GM19099 (cell line): ENCODE measurements around the gene SLC35G2.

Experiments used
- POLR2A ChIP-seq: IDR thresholded peaks from 3 replicates; pipeline ENCODE4 v1.6.1; 2011; ENCODE audit warnings: low read depth; ENCODE audit not compliant: insufficient read length; ENCODE audit errors: extremely low read depth

Gene SLC35G2

DNA sequence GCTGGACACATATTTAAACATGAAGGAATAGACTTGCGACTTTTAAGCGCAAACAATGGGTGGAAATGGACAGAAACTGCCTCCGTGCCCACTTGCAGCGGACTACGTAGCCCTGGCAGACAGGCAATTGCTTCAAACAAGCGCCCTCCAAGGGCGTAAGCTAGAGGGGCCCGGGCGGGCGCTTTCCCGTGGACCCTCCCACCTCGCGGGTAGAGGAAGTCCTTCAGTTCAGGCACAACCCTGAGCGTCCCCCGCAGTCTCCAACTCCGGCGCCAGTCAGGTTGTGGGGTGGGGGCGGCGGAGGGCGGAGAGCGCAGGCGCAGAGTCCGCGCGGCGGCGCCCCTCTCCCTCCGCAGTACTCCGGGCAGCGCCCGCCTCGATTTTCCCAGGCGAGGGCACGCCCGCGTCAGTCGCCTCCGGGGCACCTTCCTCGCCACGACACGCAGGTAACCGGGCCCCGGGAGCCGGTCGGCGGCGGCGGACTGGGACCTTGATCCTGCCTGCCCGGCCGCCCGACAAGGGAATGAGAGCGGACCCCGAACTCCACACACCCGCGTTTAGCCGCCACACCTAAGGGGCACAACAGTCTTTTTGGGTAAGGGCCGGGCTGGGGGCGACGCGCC is at the start of gene SLC35G2:
Gene SLC35G2 (plus strand): TSS at position 358 of the 623 bp plus-strand sequence. CDS start 35,335 bp downstream, outside the sequence.
- TF ChIP-seq POLR2A = no peak

DNA sequence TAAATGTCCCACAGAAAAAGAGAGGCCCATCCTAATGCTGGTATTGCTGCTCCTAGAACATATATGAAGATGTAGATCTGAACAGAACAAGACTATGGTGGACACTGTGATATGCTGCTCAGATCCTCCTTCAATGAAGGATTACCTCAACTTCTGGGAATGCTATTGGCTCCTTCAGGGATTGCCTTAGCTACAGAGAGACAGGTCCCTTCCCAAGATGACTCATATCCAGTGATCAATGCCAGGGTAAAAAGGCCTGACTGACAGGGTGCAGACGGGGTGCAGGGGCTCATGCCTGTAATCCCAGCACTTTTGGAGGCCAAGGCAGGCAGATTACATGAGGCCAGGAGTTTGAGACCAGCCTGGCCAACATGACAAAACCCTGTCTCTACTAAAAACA is 46.2 kb upstream of the SLC35G2 start:
- TF ChIP-seq POLR2A = no peak

DNA sequence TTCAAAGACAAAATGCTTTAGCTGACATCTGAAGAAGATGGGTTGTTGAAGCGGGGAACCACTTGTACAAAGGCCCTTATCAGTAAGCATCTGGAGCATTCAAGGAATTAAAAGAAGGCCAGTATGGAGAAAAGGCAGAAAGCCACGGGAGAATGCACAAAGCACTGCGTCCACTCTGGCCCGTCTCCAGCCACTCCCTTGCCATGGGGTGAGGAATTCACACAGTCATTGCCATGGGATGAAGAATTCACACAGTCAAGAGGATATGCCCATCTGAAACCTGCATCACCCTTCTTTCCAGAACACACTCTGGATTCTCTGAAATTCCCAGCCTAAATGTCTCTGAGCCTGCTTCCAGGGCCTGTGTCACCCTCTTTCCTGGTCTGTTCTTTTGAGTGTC is 40.1 kb upstream of the SLC35G2 start:
- no peak for TF ChIP-seq POLR2A

DNA sequence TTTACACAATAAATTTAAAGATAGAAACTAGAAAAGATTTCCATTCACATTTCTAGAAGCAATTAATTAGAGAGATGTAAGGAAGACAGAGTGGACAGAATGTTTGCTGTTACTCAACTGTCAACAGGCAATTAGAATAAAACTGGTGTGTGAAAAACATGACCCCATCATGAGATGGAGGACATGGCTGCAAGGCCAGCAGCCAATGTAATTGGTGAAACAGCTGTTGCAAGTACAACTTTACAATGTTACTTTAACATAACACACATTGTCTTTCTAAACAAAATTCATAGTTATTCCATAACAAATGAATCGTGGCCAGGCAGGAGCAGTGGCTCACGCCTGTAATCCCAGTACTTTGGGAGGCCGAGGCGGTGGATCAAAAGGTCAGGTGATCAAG is 38.2 kb upstream of the SLC35G2 start:
- TF ChIP-seq POLR2A = no peak

DNA sequence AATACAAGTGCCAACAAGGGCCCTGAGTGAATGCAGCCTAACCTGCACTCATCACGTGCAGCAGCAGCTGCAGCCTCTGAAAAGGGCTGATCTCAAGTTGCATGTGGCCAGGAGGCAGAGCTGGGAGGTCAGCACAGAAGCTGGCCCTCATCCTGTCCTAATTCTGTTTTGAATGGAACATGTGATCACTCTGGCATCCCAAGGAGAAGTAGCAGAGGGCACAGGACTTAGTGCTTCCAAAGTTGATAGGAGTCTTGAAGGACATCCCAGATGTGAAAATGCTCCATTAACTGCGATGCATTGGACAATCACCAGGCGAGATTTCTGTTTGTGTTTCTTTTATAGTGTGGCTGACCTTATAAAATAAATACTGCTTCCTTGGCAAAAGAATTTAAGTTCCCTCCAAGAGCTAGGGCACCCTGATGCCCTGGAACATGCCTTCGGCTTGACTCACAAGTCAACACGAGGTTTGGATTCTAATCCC is 35.2 kb upstream of the SLC35G2 start:
- no peak for TF ChIP-seq POLR2A

DNA sequence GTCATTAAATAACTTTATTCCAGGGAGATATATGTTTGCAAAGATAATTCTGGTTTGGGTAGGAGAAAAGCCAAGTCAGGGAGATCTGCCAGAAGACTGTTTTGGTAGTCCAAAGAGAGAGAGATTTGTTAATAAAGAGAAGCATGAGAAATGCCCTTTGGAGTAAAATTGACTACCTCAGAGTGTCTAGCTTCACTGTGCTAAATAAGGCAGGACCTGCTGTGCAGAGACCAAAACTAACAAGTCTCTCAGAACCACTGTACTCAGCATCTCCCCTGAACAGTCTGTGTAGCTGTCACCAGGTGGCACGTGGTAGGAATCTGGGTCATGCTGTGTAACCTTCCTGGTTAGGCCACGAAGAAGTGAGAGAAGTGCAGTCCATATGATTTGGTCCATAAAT is 31.6 kb upstream of the SLC35G2 start:
- TF ChIP-seq POLR2A = no peak

DNA sequence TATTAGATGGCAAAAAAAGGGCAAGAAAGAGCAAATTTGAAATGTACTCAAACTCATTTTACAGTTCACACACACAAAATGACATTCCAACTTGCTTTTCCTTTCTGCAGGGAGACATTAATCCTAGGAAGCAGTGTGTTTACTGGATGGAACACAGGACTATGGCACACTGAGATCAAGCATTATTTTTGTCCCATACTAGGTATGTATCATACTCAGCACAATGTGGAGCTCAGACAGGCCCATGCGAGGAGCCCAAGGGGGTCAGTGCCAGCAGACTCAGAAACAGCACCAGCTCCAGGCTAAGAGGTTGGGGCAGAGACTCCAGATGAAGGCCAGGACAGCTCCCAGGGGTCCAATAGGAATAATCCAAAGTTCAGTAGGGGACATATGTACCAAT is 30.8 kb upstream of the SLC35G2 start:
- TF ChIP-seq POLR2A = no peak

DNA sequence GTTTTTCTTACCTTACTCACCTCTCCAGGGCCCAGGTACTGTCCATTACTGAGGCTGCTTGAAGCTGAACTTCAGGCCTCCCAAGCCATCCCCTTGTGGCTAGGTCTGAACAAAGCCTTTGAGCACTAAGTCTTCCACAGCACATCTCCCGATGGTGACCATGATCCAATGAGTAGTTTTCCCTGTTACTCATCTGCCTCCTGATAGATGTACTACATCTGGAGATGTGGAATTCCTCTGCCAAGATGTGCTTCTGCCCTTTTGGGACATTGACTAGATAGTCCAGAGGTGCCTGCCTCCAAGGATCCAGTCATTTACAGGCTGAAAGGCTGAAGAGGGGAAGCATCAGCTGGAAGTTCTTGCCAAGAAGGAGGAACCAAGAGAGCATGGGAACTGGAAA is 28.9 kb upstream of the SLC35G2 start:
- no peak for TF ChIP-seq POLR2A

DNA sequence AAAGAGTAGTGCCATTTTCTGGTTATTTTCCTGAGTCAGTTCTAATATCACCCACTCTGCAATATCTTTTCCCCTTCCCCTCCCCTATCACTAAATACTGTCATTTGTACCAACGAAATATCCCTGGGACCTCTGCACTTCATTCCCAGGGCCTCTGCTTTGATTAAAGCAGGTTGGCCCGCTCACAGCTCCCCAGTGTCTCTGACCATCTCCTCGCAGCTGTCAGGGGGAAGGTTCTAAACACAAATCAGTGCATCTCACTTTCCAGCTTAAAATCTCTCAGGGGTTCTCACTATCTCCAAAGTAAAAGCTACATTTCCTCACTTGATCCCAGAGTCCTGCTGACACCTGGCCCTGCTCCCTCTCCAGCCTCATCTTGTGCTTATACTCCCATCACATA is 28.1 kb upstream of the SLC35G2 start:
- TF ChIP-seq POLR2A = no peak

DNA sequence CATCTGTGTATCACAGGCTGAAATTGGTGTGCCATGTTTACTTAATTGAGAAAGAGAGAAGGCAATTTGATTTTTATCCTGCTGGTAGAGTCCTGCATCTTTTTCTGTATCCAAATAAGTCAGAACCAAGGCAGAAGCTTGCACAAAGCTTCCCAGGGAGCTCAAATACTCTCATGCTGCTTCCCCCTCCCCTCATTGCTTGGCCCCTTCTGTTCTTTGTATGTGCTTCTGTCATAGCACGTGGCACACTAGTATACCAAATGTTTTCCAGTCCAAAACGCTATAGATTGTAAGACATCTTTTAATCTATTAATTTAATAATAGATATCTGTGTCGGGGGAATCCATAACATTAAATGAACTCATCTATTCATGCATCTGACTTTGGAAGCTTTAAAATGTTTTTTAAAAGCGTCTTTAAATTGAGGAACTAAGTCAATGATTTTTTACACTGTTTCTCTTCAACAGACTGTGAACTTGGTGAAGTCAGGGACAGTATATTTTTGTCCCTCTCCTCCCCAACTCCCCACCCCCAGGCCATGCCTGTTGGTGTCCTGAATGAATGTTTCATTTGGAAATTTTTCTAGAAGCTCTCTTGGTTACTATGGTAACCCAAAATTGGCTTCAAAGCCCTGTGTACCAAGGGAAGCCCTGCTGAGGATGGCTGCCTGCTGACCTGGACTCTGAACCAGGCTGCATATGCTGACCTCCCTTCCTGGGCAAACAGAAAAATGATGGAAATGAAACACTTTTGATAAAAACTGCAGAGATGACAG is 26.2 kb upstream of the SLC35G2 start:
- no peak for TF ChIP-seq POLR2A

DNA sequence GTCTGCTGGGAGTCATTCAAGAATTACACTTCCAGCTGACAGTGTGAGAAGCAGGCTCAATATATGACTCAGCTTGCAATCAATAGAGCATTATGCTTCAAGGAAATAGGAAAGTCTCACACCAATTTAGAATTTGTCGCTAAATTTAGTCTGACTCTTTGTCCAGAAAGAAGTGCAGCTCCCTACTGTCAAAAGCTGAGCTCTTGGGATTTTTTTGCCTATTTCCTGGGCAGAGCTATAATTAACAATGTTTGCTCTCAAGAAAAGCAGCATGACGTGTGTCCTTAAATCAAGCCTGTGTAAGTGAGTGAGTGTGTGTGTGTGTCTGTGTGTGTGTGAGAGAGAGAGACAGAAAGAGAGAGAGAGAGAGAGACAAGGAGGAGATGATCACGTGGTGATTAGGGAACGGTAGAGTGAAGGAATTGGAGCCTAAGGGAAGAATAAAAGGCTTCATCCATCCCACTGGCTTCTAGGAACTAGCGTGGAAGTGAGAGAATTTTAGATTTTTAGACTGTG is 16.4 kb upstream of the SLC35G2 start:
- no peak for TF ChIP-seq POLR2A

DNA sequence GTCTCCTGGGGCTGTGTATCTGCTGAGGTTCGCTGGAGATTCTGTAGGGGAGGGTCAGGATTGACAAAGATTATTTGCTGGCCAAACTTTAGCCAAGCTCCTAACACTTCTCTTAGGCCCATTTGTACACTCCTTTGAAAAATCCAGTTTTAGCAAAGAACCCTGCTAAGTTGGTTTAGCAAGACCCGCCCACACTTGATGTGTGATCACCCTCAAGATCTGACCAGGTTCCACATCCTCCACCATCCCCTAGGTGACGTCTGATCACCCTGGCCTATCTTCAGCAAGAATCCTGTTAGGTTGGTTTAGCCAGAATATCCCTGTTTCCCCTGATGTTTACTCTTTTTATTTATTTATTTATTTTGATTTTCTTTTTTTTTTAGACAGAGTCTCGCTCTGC is 14.8 kb upstream of the SLC35G2 start:
- no peak for TF ChIP-seq POLR2A

DNA sequence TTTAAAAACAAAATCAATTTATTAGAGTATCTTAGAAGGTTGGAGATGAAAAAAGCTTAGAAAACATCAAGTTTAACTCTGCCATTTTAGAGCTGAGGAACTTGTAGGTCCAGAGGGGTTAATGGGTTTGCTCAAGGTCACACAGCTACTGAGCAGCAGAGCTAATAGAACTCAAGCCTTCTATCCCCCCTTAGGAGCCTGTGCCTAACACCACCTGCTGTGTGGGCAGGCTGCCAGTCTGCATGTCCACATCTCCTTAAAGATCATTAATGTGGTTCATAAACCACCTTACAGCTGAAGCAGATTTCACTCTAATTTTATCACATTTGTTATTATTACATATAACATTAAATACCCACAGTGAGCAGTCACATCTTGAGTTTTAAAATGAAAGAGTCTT is 14.1 kb upstream of the SLC35G2 start:
- TF ChIP-seq POLR2A = no peak

DNA sequence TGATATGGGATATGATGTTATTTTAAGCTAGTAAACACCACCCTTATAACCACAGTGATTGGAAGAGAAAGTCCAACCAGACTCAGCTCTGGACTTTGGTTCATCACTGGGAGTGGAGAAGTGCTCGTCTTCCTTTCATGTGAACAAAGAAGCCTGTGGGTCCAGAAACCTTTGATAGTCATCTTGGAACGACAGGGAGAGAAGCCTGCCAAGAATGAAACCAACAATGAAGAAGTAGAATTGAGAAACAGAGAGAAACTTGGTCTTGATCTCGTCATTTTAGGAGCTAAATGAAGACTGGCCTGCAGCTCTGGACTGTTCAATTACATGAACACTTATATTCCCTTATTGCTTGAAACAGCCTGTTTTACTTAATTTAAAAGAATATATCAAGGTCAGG is 13.1 kb upstream of the SLC35G2 start:
- no peak for TF ChIP-seq POLR2A

DNA sequence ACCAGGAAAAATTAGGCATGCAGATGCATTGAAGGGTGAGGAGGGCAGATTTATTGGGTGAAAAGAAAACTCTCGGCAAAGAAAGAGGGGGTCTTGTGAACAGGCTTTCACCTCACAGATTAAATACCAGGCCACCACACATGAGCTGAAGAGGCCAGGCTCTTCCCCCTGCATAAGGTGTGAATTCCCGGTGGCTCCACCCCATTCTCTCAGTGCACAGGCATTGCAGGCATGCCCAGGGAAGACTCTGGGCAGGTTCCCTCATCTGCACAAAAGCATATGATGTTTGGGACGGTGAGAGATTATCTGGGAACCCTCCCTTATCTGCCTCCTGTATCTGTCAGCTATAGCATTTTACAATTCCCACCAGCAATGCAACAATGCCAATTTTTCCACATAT is 7.2 kb upstream of the SLC35G2 start:
- TF ChIP-seq POLR2A = no peak

DNA sequence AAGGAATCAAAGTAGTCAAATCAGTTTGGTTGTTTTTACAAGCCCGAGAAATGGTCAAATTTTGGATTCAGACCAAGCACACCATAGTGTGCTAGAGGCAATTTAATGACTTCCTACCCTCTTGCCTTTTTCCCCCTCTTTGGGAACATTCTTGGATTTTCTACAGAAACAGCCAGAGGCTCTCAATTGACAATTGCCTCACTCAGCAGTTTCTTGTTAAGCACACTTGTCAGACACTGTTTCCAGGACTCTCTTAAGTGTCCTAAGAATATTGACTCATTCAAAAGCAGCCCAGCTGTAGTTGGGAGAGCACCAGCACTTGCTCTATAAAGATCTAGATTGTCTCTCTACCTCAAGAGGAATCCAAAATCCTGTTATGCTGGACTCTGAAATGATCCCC is 1.5 kb upstream of the SLC35G2 start:
- TF ChIP-seq POLR2A = no peak

DNA sequence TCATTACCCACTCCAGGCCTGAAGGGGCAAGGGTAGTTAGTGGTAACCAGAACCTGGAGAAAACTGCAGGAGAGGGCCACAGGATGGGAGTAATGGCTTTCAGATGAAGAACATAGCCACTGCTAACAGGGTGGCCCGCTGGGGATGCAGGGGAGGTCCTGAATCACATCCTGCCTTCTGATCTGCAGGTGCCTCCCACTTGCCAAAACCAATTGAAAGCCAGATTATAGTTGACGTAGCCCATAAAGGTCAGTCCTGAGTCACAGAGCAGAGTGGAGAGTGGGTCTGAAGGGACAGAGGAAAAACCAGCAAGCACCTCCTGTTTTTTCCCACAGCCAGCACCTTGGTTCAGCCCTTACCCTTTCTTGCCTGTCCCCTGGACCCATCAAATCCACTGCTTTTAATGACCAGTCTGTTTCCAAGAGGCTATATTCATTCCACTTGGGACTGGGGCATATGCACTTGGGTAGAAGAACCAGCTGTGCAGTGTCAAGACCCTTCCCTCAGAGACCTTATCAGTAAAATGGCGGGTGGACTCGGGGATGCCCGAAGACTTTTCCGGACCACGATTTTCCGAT is 646 bp upstream of the SLC35G2 start:
- no peak for TF ChIP-seq POLR2A

DNA sequence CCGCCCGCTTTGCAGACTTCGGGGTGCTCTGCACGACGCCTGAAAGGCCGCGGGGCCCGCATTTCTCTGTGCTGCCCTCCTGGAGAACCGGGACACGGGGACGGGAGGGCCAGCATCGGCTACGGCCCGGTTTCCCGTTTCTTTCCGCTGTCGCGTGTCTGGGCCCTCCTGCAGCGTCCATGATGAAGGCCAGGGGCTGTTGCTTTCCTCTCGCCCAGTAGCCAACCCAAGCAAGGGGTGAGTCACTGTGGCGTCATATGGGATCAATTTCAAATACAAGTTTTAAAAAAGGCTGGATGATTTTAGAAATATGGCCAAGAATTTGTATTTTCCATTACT is 435 bp downstream of the SLC35G2 start:
- TF ChIP-seq POLR2A = no peak
